AG04449 (cell line): Measurements from ENCODE around the gene FCHSD2.
"Not testable (repeated sequence)": the region's sequence is repeated elsewhere in the genome, so short reads cannot be mapped to it uniquely, and the experiment has no call there.

Experiments used
- CTCF ChIA-PET: fragments of 350-600 bp; formaldehyde crosslinking; extraction: SDS; loops from one replicate; lab custom pipeline; 2021; ENCODE audit warnings: antibody characterized with exemption; lab: Yijun Ruan, JAX
- POLR2A ChIA-PET: fragments of 400-600, 350-600 bp; formaldehyde crosslinking; extraction: SDS; loops from one replicate; lab custom pipeline; 2020; ENCODE audit warnings: antibody characterized with exemption, inconsistent platforms; lab: Yijun Ruan, JAX
- DNase-seq: peaks from one replicate; pipeline ENCODE4 v3.0.0-alpha.2; 2010; ENCODE audit warnings: low read depth, low spot score
- H3K4me3 ChIP-seq: 2 replicates; pipeline ENCODE4 v1.5.1; 2011; ENCODE audit warnings: low read depth, mild to moderate bottlenecking, control low read depth, low read length
- TF ChIP-seq, protein P1 (sequence below): IDR thresholded peaks from one replicate; pipeline ENCODE4 v1.5.1; 2011; ENCODE audit warnings: mild to moderate bottlenecking, moderate library complexity, low read length, control low read depth, inconsistent platforms; ENCODE audit not compliant: insufficient read depth; ENCODE audit errors: missing control alignments

The FCHSD2 gene

DNA sequence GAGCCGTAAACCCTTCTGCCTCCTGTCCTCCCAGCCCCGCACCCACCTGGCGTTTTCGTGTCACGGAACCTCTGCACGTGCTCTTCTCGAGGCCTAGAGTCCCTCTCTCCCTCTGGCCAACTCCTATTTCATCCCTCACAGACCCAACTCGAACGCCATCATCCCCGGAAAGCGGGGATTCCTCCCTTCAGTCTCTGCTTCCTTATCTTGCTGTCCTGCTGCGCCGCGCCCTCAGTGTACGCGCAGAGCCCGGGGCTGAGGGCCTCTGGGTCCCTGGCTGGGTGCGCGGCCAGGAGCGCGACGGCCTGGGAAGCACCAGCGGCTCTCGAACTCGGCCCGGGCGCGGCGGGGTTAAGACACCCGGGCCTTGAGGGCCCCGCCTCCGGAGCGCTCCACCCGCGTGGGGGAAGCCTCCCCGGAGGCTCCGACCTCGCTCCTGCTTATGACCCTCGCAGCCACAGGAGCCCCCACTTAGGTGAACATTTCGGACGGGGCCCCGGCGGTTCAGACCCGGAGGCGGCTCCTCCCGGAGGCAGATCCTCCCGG lies 328.3 kb downstream of the FCHSD2 start:
- TF ChIP-seq, protein P1, sequence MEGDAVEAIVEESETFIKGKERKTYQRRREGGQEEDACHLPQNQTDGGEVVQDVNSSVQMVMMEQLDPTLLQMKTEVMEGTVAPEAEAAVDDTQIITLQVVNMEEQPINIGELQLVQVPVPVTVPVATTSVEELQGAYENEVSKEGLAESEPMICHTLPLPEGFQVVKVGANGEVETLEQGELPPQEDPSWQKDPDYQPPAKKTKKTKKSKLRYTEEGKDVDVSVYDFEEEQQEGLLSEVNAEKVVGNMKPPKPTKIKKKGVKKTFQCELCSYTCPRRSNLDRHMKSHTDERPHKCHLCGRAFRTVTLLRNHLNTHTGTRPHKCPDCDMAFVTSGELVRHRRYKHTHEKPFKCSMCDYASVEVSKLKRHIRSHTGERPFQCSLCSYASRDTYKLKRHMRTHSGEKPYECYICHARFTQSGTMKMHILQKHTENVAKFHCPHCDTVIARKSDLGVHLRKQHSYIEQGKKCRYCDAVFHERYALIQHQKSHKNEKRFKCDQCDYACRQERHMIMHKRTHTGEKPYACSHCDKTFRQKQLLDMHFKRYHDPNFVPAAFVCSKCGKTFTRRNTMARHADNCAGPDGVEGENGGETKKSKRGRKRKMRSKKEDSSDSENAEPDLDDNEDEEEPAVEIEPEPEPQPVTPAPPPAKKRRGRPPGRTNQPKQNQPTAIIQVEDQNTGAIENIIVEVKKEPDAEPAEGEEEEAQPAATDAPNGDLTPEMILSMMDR = no peak
- no peak for DNase-seq
- ChIA-PET CTCF (interaction anchor here (0.7 to 9.6 kb wide), 17 partner anchors 8 to 364 kb away, joined by 3 to 128 read pairs (median 6); partner anchors contain the start of gene STARD10), POLR2A (interaction anchor here (0.8 to 1.2 kb wide), 4 partner anchors 91 to 444 kb away, joined by 3 to 5 read pairs (median 3); no protein-coding TSS in a partner anchor)
- peak overlapping the region; percentile 91 for H3K4me3 ChIP-seq

GRCh38 chr11:72812967-72813739 lies 329.0 kb downstream of the FCHSD2 start:
- peak overlapping the region; percentile 91 for H3K4me3 ChIP-seq
- TF ChIP-seq, protein P1 = peak; percentile 77
- ChIA-PET CTCF (interaction anchor here (0.7 to 9.6 kb wide), 23 partner anchors 9 to 365 kb away, joined by 3 to 128 read pairs (median 4); partner anchors contain the start of gene STARD10), POLR2A (interaction anchor here (0.6 to 1.2 kb wide), 5 partner anchors 18 to 445 kb away, joined by 3 to 5 read pairs (median 3); no protein-coding TSS in a partner anchor)
- DNase-seq = no peak

- TF ChIP-seq, protein P1 = no peak
- DNase-seq = no peak
- CTCF ChIA-PET = interaction anchor here (0.8 to 9.6 kb wide), 19 partner anchors 9 to 365 kb away, joined by 3 to 128 read pairs (median 5); partner anchors contain the start of gene STARD10
- POLR2A ChIA-PET = interaction anchor here (0.7 to 1.2 kb wide), 3 partner anchors 18 to 344 kb away, joined by 3 to 5 read pairs (median 3); no protein-coding TSS in a partner anchor
- H3K4me3 ChIP-seq = peak overlapping the region; percentile 91
Measured at GRCh38 chr11:72812604-72812966, 329.5 kb downstream of the FCHSD2 start.

GRCh38 chr11:72811686-72812085 lies 330.4 kb downstream of the FCHSD2 start:
- DNase-seq, POLR2A ChIA-PET, H3K4me3 ChIP-seq: not testable (repeated sequence)
- CTCF ChIA-PET = interaction anchor here (0.6 to 9.6 kb wide), 5 partner anchors 9 to 108 kb away, joined by 3 to 128 read pairs (median 13); partner anchors contain the start of gene STARD10

DNA sequence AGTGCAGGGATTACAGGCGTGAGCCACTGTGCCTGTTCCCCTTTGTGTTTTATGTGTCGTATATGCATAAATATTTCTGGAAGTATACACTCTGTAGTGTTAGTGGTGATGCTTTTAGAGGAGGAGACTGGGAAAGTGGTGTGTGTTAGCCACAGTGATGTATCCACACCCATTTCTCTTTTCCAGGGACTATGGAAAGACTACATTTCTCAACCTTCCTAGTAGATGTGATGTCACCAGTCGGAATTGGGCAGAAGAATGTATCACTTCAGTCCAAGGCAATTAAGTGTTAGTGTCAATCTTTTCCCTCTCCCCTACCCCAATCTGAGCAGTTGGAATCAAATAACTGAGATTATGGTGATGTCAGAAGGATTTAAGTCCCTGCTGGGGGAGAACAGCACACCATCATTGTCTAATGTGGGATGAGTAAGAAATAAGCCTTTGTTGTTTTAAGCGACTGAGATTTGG lies 333.8 kb downstream of the FCHSD2 start:
- ChIA-PET POLR2A (no interaction called here), CTCF (interaction anchor here (1.2 to 1.5 kb wide), 4 partner anchors 14 to 370 kb away, joined by 3 to 8 read pairs (median 6); partner anchors contain the start of gene STARD10)
- H3K4me3 ChIP-seq = no peak overlapping the region
- DNase-seq = no peak
- TF ChIP-seq, protein P1 = no peak

DNA sequence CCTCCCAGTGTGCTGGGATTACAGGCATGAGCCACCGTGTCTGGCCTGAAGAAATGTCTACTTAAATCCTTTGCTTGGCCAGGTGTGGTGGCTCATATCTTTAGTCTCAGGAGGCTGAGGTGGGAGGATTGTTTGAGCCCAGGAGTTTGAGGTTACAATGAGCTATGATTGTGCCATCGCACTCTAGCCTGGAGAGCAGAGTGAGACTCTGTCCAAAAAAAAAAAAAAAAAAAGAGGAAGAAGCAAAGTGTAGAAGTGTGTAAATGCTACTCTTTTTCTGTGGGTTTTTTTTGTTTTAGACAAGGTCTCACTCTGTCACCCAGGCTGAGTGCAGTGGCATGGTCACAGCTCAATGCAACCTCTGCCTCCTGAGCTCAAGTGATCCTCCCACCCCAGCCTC lies 334.3 kb downstream of the FCHSD2 start:
- no peak for DNase-seq
- ChIA-PET POLR2A (interaction anchor here (1.0 kb wide), 1 partner anchor 14 kb away, joined by 5 read pairs; the partner anchor contains the start of gene STARD10), CTCF (interaction anchor here (1.3 to 1.5 kb wide), 5 partner anchors 13 to 370 kb away, joined by 3 to 8 read pairs (median 4); partner anchors contain the start of gene STARD10)
- TF ChIP-seq, protein P1 = no peak
- no peak overlapping the region for H3K4me3 ChIP-seq
